IMR-90 (cell line): ENCODE results near the gene TFEB. TPM values are rescaled to one million over a fixed set of nuclear protein-coding genes. Genes with fewer than 3 reads are reported as not detected.

Source experiments
- ATAC-seq: fragments of 200-7000 bp; cut with Tn5 transposase; 2 replicates; pipeline ENCODE4 v1.9.1; 2020; ENCODE audit warnings: low read depth, mild to moderate bottlenecking, moderate library complexity
- BruUV-seq: library from RNA; stranded (reverse); fragments of 400-500 nt; replicated peaks from 2 replicates; lab custom pipeline; 2021; lab: Mats Ljungman, UMichigan
- CTCF ChIA-PET: fragments of 300-600 bp; formaldehyde crosslinking; extraction: SDS; loops from one replicate; lab custom pipeline; 2021; ENCODE audit warnings: antibody characterized with exemption; lab: Yijun Ruan, JAX
- POLR2A ChIA-PET: fragments of 300-600 bp; sonication (Branson Sonifier 250); formaldehyde crosslinking; loops from one replicate; lab custom pipeline; 2022; ENCODE audit warnings: antibody characterized with exemption; ENCODE audit not compliant: unreplicated experiment; lab: Charles Lee
- DNase-seq: peaks from one replicate; pipeline ENCODE4 v3.0.0; 2013
- H2AFZ ChIP-seq: replicated peaks from 2 replicates; pipeline ENCODE3; 2013; ENCODE audit warnings: low read length, mild to moderate bottlenecking; ENCODE audit not compliant: poor library complexity
- H2AK5ac ChIP-seq: 2 replicates; pipeline ENCODE4 v1.6.1; 2013; ENCODE audit warnings: low read depth, low read length, inconsistent platforms
- H2AK9ac ChIP-seq: replicated peaks from 2 replicates; pipeline ENCODE3; 2013; ENCODE audit warnings: mild to moderate bottlenecking, low read depth, low read length, moderate library complexity; ENCODE audit not compliant: poor library complexity
- H2BK120ac ChIP-seq: 2 replicates; pipeline ENCODE4 v1.6.1; 2013; ENCODE audit warnings: low read depth, low read length, inconsistent platforms
- H2BK15ac ChIP-seq: 3 replicates; pipeline ENCODE4 v1.6.1; 2013; ENCODE audit warnings: low read depth, low read length, inconsistent platforms
- H2BK20ac ChIP-seq: 2 replicates; pipeline ENCODE4 v1.6.1; 2013; ENCODE audit warnings: low read depth, mild to moderate bottlenecking, inconsistent platforms, low read length, moderate library complexity
- H2BK5ac ChIP-seq: 2 replicates; pipeline ENCODE4 v1.6.1; 2013; ENCODE audit warnings: mild to moderate bottlenecking, low read depth, low read length, inconsistent platforms; ENCODE audit not compliant: poor library complexity, severe bottlenecking
- H3K14ac ChIP-seq: replicated peaks from 2 replicates; pipeline ENCODE4 v1.6.1; 2013; ENCODE audit warnings: low read depth, low read length, inconsistent platforms
- H3K18ac ChIP-seq: 2 replicates; pipeline ENCODE4 v1.6.1; 2013; ENCODE audit warnings: low read depth, low read length, control low read depth
- H3K23ac ChIP-seq: 2 replicates; pipeline ENCODE4 v1.6.1; 2013; ENCODE audit warnings: low read depth, low read length, inconsistent platforms
- H3K27ac ChIP-seq: 2 replicates; pipeline ENCODE4 v1.5.1; 2013; ENCODE audit warnings: mild to moderate bottlenecking, control low read depth, low read length; ENCODE audit not compliant: insufficient read depth
- H3K27me3 ChIP-seq: 2 replicates; pipeline ENCODE4 v1.6.1; 2013; ENCODE audit warnings: low read length; ENCODE audit not compliant: control insufficient read depth, insufficient read depth
- H3K36me3 ChIP-seq: 2 replicates; pipeline ENCODE4 v1.6.1; 2013; ENCODE audit warnings: low read length, mixed read lengths; ENCODE audit not compliant: control insufficient read depth, insufficient read depth
- H3K4ac ChIP-seq: 2 replicates; pipeline ENCODE4 v1.6.1; 2013; ENCODE audit warnings: low read depth, low read length, inconsistent platforms
- H3K4me1 ChIP-seq: 2 replicates; pipeline ENCODE4 v1.6.1; 2013; ENCODE audit warnings: low read length, mixed read lengths; ENCODE audit not compliant: control insufficient read depth, insufficient read depth
- H3K4me2 ChIP-seq: 2 replicates; pipeline ENCODE4 v1.6.1; 2013; ENCODE audit warnings: low read depth, mild to moderate bottlenecking, control low read depth, low read length, moderate library complexity
- H3K4me3 ChIP-seq: 2 replicates; pipeline ENCODE4 v1.5.1; 2013; ENCODE audit warnings: low read depth, mild to moderate bottlenecking, control low read depth, low read length, moderate library complexity; ENCODE audit not compliant: insufficient read depth
- H3K56ac ChIP-seq: 2 replicates; pipeline ENCODE4 v1.6.1; 2013; ENCODE audit warnings: low read length, inconsistent platforms; ENCODE audit not compliant: insufficient read depth; ENCODE audit errors: extremely low read depth
- H3K79me1 ChIP-seq, 2 experiments: 2 replicates each; pipeline ENCODE4 v1.6.1; 2013; ENCODE audit warnings: low read length in 2 of 2, inconsistent platforms in 1 of 2, low read depth in 1 of 2
- H3K9ac ChIP-seq: 2 replicates; pipeline ENCODE4 v1.6.1; 2013; ENCODE audit warnings: low read depth, low read length, control low read depth
- H3K9me1 ChIP-seq: 2 replicates; pipeline ENCODE4 v1.6.1; 2013; ENCODE audit warnings: low read length, inconsistent platforms; ENCODE audit not compliant: insufficient read depth
- H3K9me3 ChIP-seq: 2 replicates; pipeline ENCODE4 v1.6.1; 2013; ENCODE audit warnings: low read length; ENCODE audit not compliant: control insufficient read depth, insufficient read depth
- H4K20me1 ChIP-seq: 2 replicates; pipeline ENCODE4 v1.6.1; 2013; ENCODE audit warnings: low read length, inconsistent platforms; ENCODE audit not compliant: insufficient read depth
- H4K5ac ChIP-seq: 2 replicates; pipeline ENCODE4 v1.6.1; 2013; ENCODE audit warnings: mild to moderate bottlenecking, low read depth, low read length, control low read depth
- H4K8ac ChIP-seq, 2 experiments: 2 replicates each; pipeline ENCODE4 v1.6.1; 2013; ENCODE audit warnings: low read depth in 2 of 2, low read length in 2 of 2, control low read depth in 1 of 2, inconsistent platforms in 1 of 2
- H4K91ac ChIP-seq: 2 replicates; pipeline ENCODE4 v1.6.1; 2013; ENCODE audit warnings: low read depth, low read length, inconsistent platforms; ENCODE audit not compliant: insufficient read depth
- MAZ ChIP-seq: IDR thresholded peaks from 2 replicates; pipeline ENCODE4 v1.6.1; 2012; ENCODE audit warnings: low read depth, mild to moderate bottlenecking, low read length, improper control_type of control experiment, moderate library complexity, borderline replicate concordance
- RCOR1 ChIP-seq: IDR thresholded peaks from 2 replicates; pipeline ENCODE4 v1.6.1; 2012; ENCODE audit warnings: mild to moderate bottlenecking, low read length, improper control_type of control experiment; ENCODE audit not compliant: insufficient replicate concordance
- WGBS, 2 experiments: methylation state at CpG; one replicate each; pipeline versions ENCODE4 v1.1.5 to v1.1.7; 2013; ENCODE audit warnings: missing lambda C conversion rate in 2 of 2; ENCODE audit not compliant: insufficient read length in 1 of 2; ENCODE audit errors: extremely low coverage in 2 of 2; 5-methylcytosine and 5-hydroxymethylcytosine counted together
- dilution Hi-C: fragments of 300-500 bp; cut with HindIII; formaldehyde crosslinking; loops from one replicate; pipeline ENCODE4 v1.14.3; 2018; ENCODE audit warnings: low sequenced_read_pairs; ENCODE audit not compliant: unreplicated experiment
- in situ Hi-C: fragments of 300-500 bp; cut with MboI; formaldehyde crosslinking; loops from 3 replicates; pipeline ENCODE4 v1.14.3; 2019; ENCODE audit warnings: low sequenced_read_pairs, inconsistent platforms, mixed read lengths
- intact Hi-C: fragments of 100-400 bp; cut with micrococcal nuclease; formaldehyde crosslinking; loops from 2 replicates; pipeline ENCODE4 v1.10.0; 2022
- polyA plus RNA-seq, 3 experiments: library from polyadenylated mRNA; depleted of rRNA; stranded (reverse); fragments of >200 nt; gene quantifications; 2 replicates each; pipeline ENCODE4 v1.2.3, GENCODE V29; 2012; ENCODE audit warnings: low replicate concordance in 1 of 3
- total RNA-seq: library from RNA; depleted of rRNA; stranded (reverse); fragments of >200 nt; gene quantifications from 2 replicates; pipeline ENCODE4 v1.2.3, GENCODE V29; 2012

The TFEB gene
- total and polyA plus RNA-seq, 2 of the 4 experiments (the other 2 are of a cell fraction) = 4.5 to 4.9 TPM

DNA sequence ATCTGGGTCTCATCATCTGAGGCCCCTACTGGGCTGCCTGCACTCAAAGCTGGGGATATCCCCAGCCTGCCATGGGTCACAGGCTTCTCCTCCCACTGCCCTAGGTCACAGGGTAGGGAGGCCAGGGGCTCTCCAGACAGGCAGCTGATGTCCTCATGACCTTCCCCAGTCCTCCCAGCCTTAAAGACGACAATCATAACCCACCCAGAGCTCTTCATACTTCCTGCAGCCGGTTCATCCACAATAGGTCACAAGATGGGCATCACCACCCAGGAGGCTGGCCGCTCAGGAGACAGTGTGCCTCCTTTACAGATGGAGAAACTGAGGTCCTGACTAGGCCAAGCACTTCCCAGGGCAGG lies 15.2 kb downstream of the TFEB start:
- dilution Hi-C loops = no loop called here
- Histone ChIP-seq H3K27ac (no peak overlapping the region), H3K27me3 (no peaks in the 10 kb centered on the region), H4K8ac (no peak overlapping the region), H3K14ac (no peak overlapping the region), H3K18ac (no peak overlapping the region), H2BK5ac (no peak overlapping the region), H3K4me1 (peaks cover 25% of the 10 kb centered on the region), H2AFZ (no peak overlapping the region), H3K4me2 (no peak overlapping the region), H3K4ac (no peak overlapping the region), H2BK120ac (no peak overlapping the region), H4K5ac (no peak overlapping the region), H2AK5ac (no peak overlapping the region), H2AK9ac (peak overlapping the region; percentile 13), H3K56ac (no peak overlapping the region), H3K36me3 (no peaks in the 10 kb centered on the region), H2BK20ac (no peak overlapping the region), H3K9ac (no peak overlapping the region), H3K9me3 (no peaks in the 10 kb centered on the region), H3K23ac (no peak overlapping the region), H3K79me1 (peaks cover 11 to 14% of the 10 kb centered on the region in 2 experiments), H2BK15ac (no peak overlapping the region), H4K20me1 (no peaks in the 10 kb centered on the region), H4K91ac (no peak overlapping the region), H3K4me3 (no peak overlapping the region), H3K9me1 (peaks cover 18% of the 10 kb centered on the region)
- DNase-seq (no peak), ATAC-seq (no peak)
- 100% methylated on average over 1 of the region's 3 CpGs; no CpG with 5 or more reads in 1 of the 2 experiments for WGBS, 2 experiments
- ChIA-PET CTCF (interaction anchor here (0.9 to 1.4 kb wide), 2 partner anchors 14 to 31 kb away, joined by 3 to 4 read pairs; no protein-coding TSS in a partner anchor), POLR2A (no interaction called here)
- intact Hi-C loops = no loop called here
- no peak for TF ChIP-seq RCOR1
- TF ChIP-seq MAZ = no peak
- in situ Hi-C loops = no loop called here
- BruUV-seq = no TSS peak
